Endothelial cell of umbilical vein (primary cell): Measurements from ENCODE around the gene FRMD4A. TPM values are rescaled to one million over a fixed set of nuclear protein-coding genes. Genes with fewer than 3 reads are reported as not detected.

Source experiments
- BruUV-seq: library from RNA; stranded (reverse); fragments of 400-500 nt; replicated peaks from 2 replicates; lab custom pipeline; 2021; lab: Mats Ljungman, UMichigan
- CTCF ChIA-PET: fragments of 300-600, 350-600 bp; sonication (Branson Sonifier 250); formaldehyde crosslinking; loops from one replicate; lab custom pipeline; 2021; ENCODE audit warnings: antibody characterized with exemption, inconsistent platforms; lab: Charles Lee
- POLR2A ChIA-PET: fragments of 300-600, 350-600 bp; sonication (Branson Sonifier 250); formaldehyde crosslinking; loops from one replicate; lab custom pipeline; 2021; ENCODE audit warnings: antibody characterized with exemption, inconsistent platforms; lab: Charles Lee
- DNase-seq: peaks from one replicate; pipeline ENCODE4 v3.0.0-alpha.2; 2011; ENCODE audit warnings: low read depth, low spot score
- FAIRE-seq: peaks from 2 replicates; lab custom pipeline; 2011; peaks lifted over from hg19 to GRCh38; lab: Jason Lieb, UNC
- H2AFZ ChIP-seq: 2 replicates; pipeline ENCODE4 v1.6.0; 2012; ENCODE audit warnings: low read depth, low read length, control low read depth, inconsistent platforms
- H3K27ac ChIP-seq: 2 replicates; pipeline ENCODE4 v1.5.1; 2011; ENCODE audit warnings: low read depth, mild to moderate bottlenecking, control low read depth, low read length, moderate library complexity; ENCODE audit not compliant: insufficient read depth
- H3K27me3 ChIP-seq, 2 experiments: 2 replicates each; pipeline versions ENCODE4 v1.6.0 to v1.6.1; 2011; ENCODE audit warnings: low read length in 2 of 2, mixed read lengths in 1 of 2; ENCODE audit not compliant: control insufficient read depth in 2 of 2, insufficient read depth in 2 of 2
- H3K36me3 ChIP-seq, 2 experiments: 2 replicates in 1 of 2; 3 replicates in 1 of 2; pipeline ENCODE4 v1.5.1; 2011; ENCODE audit warnings: low read length in 2 of 2, mild to moderate bottlenecking in 1 of 2, moderate library complexity in 1 of 2; ENCODE audit not compliant: control insufficient read depth in 2 of 2, insufficient read depth in 2 of 2; ENCODE audit errors: extremely low read depth in 1 of 2
- H3K4me1 ChIP-seq: 3 replicates; pipeline ENCODE4 v1.5.1; 2011; ENCODE audit warnings: mild to moderate bottlenecking, low read length; ENCODE audit not compliant: control insufficient read depth, insufficient read depth; ENCODE audit errors: extremely low read depth
- H3K4me2 ChIP-seq: 2 replicates; pipeline ENCODE4 v1.6.1; 2011; ENCODE audit warnings: low read length, control low read depth, mixed read lengths; ENCODE audit not compliant: insufficient read depth
- H3K4me3 ChIP-seq, 3 experiments: fragments of 200-600 bp in 1 of 3; sonication (generic), shearing (Covaris generic) in 1 of 3; replicated peaks in 1 of 3; 2 replicates each; pipeline ENCODE4 v1.5.1; 2011 to 2016; ENCODE audit warnings: control low read depth in 3 of 3, low read length in 3 of 3, mild to moderate bottlenecking in 2 of 3, inconsistent platforms in 1 of 3, low read depth in 1 of 3, moderate library complexity in 1 of 3; ENCODE audit not compliant: insufficient read depth in 1 of 3
- H3K79me2 ChIP-seq: 2 replicates; pipeline ENCODE4 v1.6.0; 2012; ENCODE audit warnings: low read length, inconsistent platforms; ENCODE audit not compliant: control insufficient read depth, insufficient read depth
- H3K9ac ChIP-seq: replicated peaks from 2 replicates; pipeline ENCODE3; 2011; ENCODE audit warnings: low read length, control low read depth; ENCODE audit not compliant: insufficient read depth; ENCODE audit errors: extremely low read depth
- H3K9me1 ChIP-seq: replicated peaks from 3 replicates; pipeline ENCODE4 v1.6.0; 2011; ENCODE audit warnings: mild to moderate bottlenecking, low read length; ENCODE audit not compliant: control insufficient read depth, insufficient read depth; ENCODE audit errors: extremely low read depth
- H3K9me3 ChIP-seq: replicated peaks from 2 replicates; pipeline ENCODE4 v1.5.1; 2012; ENCODE audit warnings: low read length, inconsistent platforms; ENCODE audit not compliant: control insufficient read depth, insufficient read depth
- H4K20me1 ChIP-seq: replicated peaks from 2 replicates; pipeline ENCODE3; 2011; ENCODE audit warnings: mild to moderate bottlenecking, low read length; ENCODE audit not compliant: control insufficient read depth, insufficient read depth; ENCODE audit errors: extremely low read depth
- CTCF ChIP-seq, 2 donors: IDR thresholded peaks; 1 replicate in 1 of 2; 2 replicates in 1 of 2; pipeline ENCODE4 v1.5.1; 2011; ENCODE audit warnings: low read length in 2 of 2, mild to moderate bottlenecking in 2 of 2, moderate library complexity in 2 of 2, control low read depth in 1 of 2, inconsistent platforms in 1 of 2, low read depth in 1 of 2; ENCODE audit not compliant: insufficient read depth in 1 of 2; ENCODE audit errors: extremely low read depth in 1 of 2
- EZH2 ChIP-seq: IDR thresholded peaks from 2 replicates; pipeline ENCODE4 v1.6.1; 2012; ENCODE audit warnings: borderline replicate concordance, low read depth, mild to moderate bottlenecking, moderate library complexity, low read length, inconsistent platforms; ENCODE audit not compliant: severe bottlenecking
- FOS ChIP-seq: IDR thresholded peaks from 2 replicates; pipeline ENCODE4 v1.6.1; 2011; ENCODE audit warnings: mild to moderate bottlenecking, low read length, moderate library complexity, borderline replicate concordance; ENCODE audit not compliant: insufficient read depth
- GATA2 ChIP-seq: IDR thresholded peaks from 2 replicates; pipeline ENCODE4 v1.7.0; 2011; ENCODE audit warnings: low read depth, mild to moderate bottlenecking, moderate library complexity, mixed read lengths, low read length; ENCODE audit not compliant: insufficient read length, insufficient read depth
- JUN ChIP-seq: IDR thresholded peaks from 2 replicates; pipeline ENCODE4 v1.6.1; 2011; ENCODE audit warnings: borderline replicate concordance, low read depth; ENCODE audit not compliant: insufficient read length, insufficient read depth
- MAX ChIP-seq: IDR thresholded peaks from 2 replicates; pipeline ENCODE4 v1.6.1; 2011; ENCODE audit not compliant: insufficient read depth, insufficient read length
- MYC ChIP-seq: IDR thresholded peaks from one replicate; pipeline ENCODE4 v1.6.1; 2011; ENCODE audit warnings: mild to moderate bottlenecking, low read depth, low read length
- POLR2A ChIP-seq: IDR thresholded peaks from 2 replicates; pipeline ENCODE4 v1.6.1; 2012; ENCODE audit warnings: low read depth, mild to moderate bottlenecking, control low read depth, low read length
- POLR2AphosphoS5 ChIP-seq: IDR thresholded peaks from 2 replicates; pipeline ENCODE4 v1.6.1; 2012; ENCODE audit warnings: low read depth, mild to moderate bottlenecking, control low read depth, low read length, moderate library complexity; ENCODE audit not compliant: insufficient read depth
- dilution Hi-C: fragments of 300-500 bp; cut with MboI; formaldehyde crosslinking; loops from one replicate; pipeline ENCODE4 v1.15.0; 2019; ENCODE audit warnings: low sequenced_read_pairs; ENCODE audit not compliant: extremely low pct_ligation_motif_present
- intact Hi-C: fragments of 100-400 bp; cut with micrococcal nuclease; formaldehyde crosslinking; loops from one replicate; pipeline ENCODE4 v1.10.0; 2022
- polyA plus RNA-seq, 4 experiments: library from polyadenylated mRNA; depleted of rRNA in 3 of 4; stranded (reverse) in 3 of 4; unstranded in 1 of 4; fragments of >200 nt; gene quantifications; 2 replicates each; pipeline versions ENCODE4 v1.2.1 to v1.2.3, GENCODE V29; 2011 to 2012; ENCODE audit warnings: missing spikeins in 1 of 4
- total RNA-seq: library from RNA; stranded (reverse); gene quantifications from 2 replicates; pipeline ENCODE4 v1.2.3, GENCODE V29; 2021

Gene FRMD4A
- total and polyA plus RNA-seq, 2 donors (not counting 3 experiments of a cell fraction or from before 2014, with no cell fraction given), result 123 to 148 TPM

- DNase-seq (no peak), FAIRE-seq (peak; percentile 70)
- H4K20me1 ChIP-seq, result no peaks in the 10 kb centered on the region
- no peak overlapping the region for H3K9ac ChIP-seq
- H2AFZ ChIP-seq, result no peak overlapping the region
- no TSS peak for BruUV-seq
- H3K4me1 ChIP-seq, result peaks cover 71% of the 10 kb centered on the region
- CTCF ChIA-PET, result interaction anchor here (0.7 to 2.5 kb wide), 5 partner anchors 8 to 101 kb away, joined by 3 to 9 read pairs (median 4); no protein-coding TSS in a partner anchor
- H3K36me3 ChIP-seq, result no peaks in the 10 kb centered on the region
- H3K27me3 ChIP-seq, result no peaks in the 10 kb centered on the region
- H3K9me1 ChIP-seq, result no peaks in the 10 kb centered on the region
- H3K4me2 ChIP-seq, result peak overlapping the region; percentile 26
- dilution Hi-C loops (no loop called here), intact Hi-C loops (no loop called here)
- H3K79me2 ChIP-seq, result peaks cover 6% of the 10 kb centered on the region
- no peak overlapping the region for H3K4me3 ChIP-seq
- H3K27ac ChIP-seq, result peak overlapping the region; percentile 15
- H3K9me3 ChIP-seq, result no peaks in the 10 kb centered on the region
- POLR2A ChIA-PET, result interaction anchor here (0.7 kb wide), 2 partner anchors 17 to 39 kb away, joined by 4 to 10 read pairs; no protein-coding TSS in a partner anchor
- TF ChIP-seq CTCF (IDR thresholded peaks at IDR 0.05; ENCODE audit: extremely low read depth in 1 of 2, insufficient read depth in 1 of 2, low read depth in 1 of 2, low read length in 2 of 2), result no peak
- TF ChIP-seq FOS, result no peak
- no peak for TF ChIP-seq EZH2
- TF ChIP-seq MYC, result no peak
- no peak for TF ChIP-seq POLR2A
- TF ChIP-seq JUN, result no peak
- no peak for TF ChIP-seq GATA2
- no peak for TF ChIP-seq MAX
- TF ChIP-seq POLR2AphosphoS5, result no peak
Measured at GRCh38 chr10:13993169-13993568, 337.6 kb downstream of the FRMD4A start.
